ENCODE data around the gene NAA16. TPM values are rescaled to one million over a fixed set of nuclear protein-coding genes. Genes with fewer than 3 reads are reported as not detected.
"Not testable (repeated sequence)": the region's sequence is repeated elsewhere in the genome, so short reads cannot be mapped to it uniquely, and the experiment has no call there.

The NAA16 gene
- total RNA-seq, 1 experiment from 2014 or later = 12.0 TPM

DNA sequence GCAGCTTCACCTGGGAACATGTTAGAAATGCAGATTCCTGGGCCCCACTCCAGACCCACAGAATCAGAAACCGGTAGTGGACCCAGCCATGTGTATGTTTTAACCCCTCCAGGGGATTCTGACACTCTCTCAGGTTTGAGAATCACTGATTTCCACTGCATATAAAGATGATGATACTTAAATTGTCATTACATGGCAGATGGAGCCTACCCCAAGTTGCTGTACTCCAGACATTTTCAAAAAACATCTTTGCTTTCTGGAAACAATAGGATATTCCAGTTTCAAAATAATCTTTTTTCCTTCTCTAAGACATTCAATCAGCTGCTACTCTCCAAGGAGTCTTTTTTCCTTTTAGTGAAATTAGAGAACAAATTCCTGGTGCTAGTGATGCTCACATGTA, 97.7 kb downstream of the NAA16 start:
- DNase-seq (ENCODE audit: low read depth) = no peak

DNA sequence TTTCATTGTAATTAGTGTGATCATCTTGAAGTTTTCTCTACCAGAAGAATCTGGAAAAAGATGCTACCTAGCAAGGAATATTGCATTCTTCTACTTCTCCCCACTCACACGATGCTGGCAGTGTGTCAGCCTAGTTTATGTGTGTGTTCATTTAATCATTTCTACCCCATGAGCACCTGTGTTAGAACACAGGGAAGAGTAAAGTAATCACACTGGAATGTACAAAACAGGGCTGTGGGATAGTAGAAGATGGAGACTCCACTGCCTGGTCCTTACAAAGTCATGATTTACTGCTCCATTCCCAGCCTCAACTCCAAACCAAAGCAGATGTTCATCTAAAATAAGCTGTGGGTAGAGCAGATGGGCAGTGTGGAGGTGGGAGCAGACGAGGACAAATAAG, 98.5 kb downstream of the NAA16 start:
- DNase-seq (ENCODE audit: low read depth) = no peak

DNA sequence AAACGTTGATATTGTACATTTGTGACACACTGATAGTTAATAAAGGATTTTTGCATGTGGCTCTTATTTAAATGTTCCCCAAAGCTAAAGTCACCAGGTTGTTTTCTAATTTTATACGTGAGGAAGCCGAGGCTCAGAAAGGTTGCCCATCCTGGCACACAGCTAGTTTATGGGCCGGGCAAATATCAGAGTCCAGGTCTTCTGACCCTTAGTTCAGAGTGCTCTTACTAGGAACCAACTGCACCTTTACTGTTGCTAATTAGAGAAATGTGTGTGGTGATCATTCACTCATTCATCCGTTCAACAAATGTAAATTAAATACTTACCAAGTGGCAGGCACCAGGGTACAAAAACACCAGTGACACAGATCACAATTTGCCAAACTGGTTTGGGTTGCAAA, 100.0 kb downstream of the NAA16 start:
- DNase-seq (ENCODE audit: low read depth) = no peak

DNA sequence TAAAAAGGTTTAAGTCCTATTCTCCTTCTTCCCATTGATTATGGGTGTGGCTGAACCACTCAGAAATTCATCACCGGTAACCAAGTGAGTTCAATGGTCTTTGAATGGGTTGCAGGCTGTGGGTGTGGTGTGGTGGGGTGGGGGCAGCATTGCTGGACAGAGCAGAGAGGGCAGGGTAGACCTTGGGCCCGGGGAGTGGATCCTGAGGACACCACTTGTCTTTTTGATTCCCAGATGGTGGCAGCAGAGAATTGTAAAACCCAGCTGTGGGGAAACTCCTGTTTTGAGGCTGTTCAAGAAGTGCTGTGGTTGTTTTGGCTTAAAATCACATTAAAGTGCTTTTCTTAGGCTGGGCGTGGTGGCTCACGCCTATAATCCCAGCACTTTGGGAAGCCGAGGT, 100.5 kb downstream of the NAA16 start:
- DNase-seq (ENCODE audit: low read depth) = peak; percentile 59

DNA sequence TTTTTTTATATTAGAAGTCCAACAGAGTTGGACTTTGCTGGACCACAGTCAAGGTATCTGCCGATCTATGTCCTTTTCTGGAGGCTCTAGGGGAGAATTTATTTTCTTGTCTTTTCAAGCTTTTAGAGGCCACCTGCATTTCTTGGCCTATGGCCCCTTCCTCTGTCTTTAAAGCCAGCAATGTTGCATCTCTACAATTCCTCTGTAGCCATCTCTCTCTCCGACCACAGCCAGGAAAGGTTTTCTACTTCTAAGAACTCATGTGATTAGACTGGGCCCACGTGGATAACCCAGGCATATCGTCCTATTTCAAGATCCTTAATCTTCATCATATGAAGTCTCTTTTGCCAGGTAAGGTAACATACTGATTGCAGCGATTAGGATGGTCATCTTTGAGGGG, 102.8 kb downstream of the NAA16 start:
- DNase-seq (ENCODE audit: low read depth) = no peak

DNA sequence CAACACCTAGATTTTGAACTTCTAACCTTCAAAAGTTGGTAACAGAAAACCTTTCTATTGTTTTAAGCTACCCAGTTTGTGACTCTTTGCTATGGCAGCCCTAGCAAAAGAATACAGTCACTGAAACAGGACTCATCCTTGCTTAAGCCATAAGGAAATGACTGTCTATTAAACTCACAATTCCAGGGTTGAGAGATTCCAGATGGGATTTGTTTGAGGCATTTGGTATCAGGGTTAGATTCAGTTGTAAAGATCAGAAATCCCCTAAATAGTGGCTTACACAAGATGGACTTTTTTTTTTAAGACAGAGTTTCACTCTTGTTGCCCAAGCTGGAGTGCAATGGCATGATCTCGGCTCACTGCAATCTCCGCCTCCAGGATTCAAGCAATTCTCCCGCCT, 105.2 kb downstream of the NAA16 start:
- DNase-seq (ENCODE audit: low read depth) = no peak

DNA sequence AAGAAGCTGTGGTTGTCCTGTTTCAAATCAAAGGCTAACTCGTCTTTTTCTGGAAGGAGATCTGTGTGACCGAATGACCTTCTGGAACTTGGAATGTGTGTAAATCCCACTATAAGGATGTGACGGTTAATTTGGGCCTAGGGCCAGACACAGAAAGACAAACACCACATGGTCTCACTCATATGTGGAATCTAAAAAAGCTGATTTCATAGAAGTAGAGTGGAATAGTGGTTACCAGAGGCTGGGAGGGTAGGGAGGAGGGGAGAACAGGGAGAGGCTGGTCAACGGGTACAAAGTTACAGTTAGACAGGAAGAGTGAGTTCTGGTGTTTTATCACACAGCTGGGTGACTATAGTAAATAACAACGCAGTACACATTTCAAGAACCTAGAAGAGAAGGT, 107.0 kb downstream of the NAA16 start:
- DNase-seq (ENCODE audit: low read depth) = peak; percentile 88

DNA sequence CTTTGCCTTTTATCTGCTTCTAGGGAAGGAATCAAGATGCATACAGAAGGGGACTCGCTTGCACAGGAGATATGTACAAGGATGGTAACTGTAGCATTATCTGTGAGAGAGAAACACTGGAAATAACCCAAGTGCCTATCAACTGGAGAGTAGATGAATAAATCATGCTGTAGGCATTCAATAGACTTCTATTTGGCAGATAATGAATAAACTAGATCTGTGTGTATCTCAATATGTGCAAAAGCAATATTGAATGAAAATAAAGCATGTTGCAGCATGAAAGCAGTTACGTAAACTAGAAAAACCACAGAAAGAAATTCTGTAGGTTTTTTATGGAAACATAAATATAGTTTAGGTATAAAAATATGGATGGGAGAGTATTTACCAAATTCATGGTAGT, 107.7 kb downstream of the NAA16 start:
- DNase-seq (ENCODE audit: low read depth) = no peak

DNA sequence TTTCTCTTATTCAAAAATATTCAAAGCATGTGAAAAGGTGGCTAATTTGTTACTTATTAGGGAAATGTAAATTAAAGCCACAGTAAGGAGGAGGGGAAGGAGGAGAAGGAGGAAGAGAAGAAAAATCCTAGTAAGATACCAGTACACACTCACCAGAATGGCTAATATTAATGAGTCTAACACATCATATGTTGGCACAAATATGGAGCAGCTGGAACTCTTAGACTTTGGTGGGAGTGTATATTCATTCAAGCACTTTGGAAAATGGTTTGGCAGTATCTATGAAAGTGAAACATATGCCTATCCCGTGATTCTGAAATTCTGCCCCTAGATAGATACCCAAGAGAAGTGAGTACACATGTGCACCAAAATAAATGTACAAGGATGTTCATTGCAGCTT, 108.1 kb downstream of the NAA16 start:
- no peak for DNase-seq (ENCODE audit: low read depth)

DNA sequence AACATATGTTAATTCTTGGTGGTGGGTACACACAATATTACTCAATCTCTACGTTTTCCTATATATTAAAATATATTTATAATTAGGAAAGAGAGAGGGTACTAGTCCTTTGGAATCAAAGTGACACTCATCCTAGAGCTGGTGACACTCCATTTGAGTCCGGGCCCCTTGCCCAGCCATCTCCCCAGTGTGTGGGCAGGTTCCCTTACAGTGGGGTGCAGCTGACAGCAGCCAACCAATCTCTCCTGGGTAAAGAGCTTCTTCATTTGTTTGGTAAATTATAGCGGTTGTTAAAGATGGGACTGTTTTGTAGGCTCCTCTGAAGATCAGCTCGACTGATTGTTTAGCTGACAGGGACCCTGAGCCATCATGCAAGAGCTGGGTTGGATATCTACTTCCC, 109.1 kb downstream of the NAA16 start:
- DNase-seq (ENCODE audit: low read depth) = no peak

DNA sequence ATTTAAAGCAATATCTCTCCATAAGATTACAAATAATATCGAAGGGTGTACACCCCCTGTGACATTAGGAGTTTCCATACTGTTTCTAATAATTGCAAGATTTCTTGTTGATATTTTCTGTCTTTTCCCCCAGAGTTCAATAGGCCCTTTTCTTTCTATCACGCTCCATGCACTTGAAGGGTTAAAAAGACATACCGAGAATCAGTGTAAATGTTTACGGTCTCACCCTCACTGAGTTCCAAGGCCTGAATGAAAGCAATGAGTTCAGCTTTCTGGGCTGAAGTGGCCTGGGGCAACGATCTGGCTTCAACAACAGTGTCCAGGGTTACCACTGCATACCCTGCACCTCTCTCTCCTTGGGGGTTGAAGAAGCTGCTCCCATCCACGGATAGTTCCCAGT, 110.3 kb downstream of the NAA16 start:
- DNase-seq (ENCODE audit: low read depth) = not testable (repeated sequence)

DNA sequence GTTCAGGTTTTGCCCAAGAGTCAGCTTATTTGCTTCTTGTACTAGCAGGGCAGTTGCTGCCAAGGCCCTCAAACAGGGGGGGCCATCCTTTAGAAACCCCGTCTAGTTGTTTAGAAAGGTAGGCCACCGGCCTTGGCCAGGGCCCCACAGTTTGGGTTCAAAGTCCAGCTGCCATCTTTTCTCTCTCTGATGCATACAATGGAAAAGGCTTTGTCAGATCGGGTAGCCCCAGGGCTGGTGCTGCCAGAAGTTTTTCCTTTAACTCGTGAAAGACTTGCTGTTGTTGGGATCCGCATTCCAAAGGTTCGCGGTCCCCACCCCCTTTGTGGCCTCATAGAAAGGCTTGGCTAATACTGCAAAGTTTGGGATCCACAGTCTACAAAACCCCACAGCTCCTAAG, 110.9 kb downstream of the NAA16 start:
- DNase-seq (ENCODE audit: low read depth) = peak; percentile 34

DNA sequence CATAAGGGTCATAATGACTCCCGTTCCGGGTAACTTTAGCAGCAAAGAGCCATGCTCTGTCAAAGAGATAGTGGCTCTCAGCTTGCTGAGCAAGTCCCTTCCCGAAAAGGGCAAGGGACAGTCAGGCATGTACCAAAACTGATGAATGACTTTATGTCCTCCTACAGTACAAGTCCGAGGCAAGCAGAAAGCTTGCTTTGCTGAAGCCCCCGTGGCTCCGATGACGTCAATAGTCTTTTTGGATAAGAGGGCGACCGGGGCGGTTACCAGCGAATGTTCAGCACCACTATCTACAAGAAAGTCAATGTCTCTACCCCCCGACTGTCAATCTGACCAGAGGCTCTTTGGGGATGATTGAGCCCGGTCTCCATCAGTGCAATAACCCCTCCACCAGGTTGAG, 112.2 kb downstream of the NAA16 start:
- DNase-seq (ENCODE audit: low read depth) = not testable (repeated sequence)

DNA sequence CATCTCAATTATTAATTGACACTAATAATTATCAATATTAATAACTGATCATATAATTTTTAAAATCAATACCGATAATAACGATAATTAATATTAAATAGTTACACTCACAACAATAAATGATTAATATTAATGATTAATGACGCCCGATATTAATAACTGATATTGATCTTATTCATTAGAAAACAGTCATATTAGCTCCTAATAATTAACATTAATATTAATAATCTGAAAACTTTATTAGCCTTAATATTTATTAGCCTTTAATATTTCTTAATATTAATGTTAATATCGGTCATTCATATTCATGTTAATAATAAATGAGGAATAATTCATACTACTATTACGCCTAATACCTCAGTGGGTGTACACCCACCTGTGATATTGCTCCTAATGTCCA, 113.6 kb downstream of the NAA16 start:
- DNase-seq (ENCODE audit: low read depth) = not testable (repeated sequence)

DNA sequence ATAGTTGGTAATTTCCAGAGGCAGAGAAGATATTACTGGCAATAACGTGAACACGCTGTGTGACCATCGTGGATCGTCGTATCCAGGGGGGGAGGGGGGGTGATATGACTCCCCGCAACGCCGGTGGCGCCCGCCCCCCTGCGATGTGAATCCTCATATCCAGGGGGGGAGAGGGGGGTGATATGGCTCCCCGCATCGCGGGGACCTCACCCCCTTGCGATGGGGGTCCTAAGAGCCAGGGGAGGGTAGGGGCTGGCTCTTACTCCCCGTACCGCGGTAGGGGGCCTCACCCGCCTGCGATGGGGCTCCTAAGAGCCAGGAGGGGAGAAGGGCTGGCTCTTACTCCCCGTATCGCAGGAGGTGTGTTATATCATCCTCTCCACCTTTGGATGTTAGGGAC, 115.0 kb downstream of the NAA16 start:
- DNase-seq (ENCODE audit: low read depth) = no peak

Other genes with a start within 250 kb of the NAA16 start
- 9.5 and 11.5 TPM in 2 replicates for gene WBP4, start 249.8 kb upstream of the NAA16 start, total RNA-seq (2014; rRNA removed; shearing (Covaris generic))
- 9.0 and 9.2 TPM in 2 replicates for gene KBTBD6, start 178.5 kb upstream of the NAA16 start, total RNA-seq (2014; rRNA removed; shearing (Covaris generic))
- 3.9 and 4.4 TPM in 2 replicates for gene KBTBD7, start 116.7 kb upstream of the NAA16 start, total RNA-seq (2014; rRNA removed; shearing (Covaris generic))
- 12.6 and 13.9 TPM in 2 replicates for gene MTRF1, start 47.7 kb upstream of the NAA16 start, total RNA-seq (2014; rRNA removed; shearing (Covaris generic))
- gene RGCC, start 146.3 kb downstream of the NAA16 start, total RNA-seq (2014; rRNA removed; shearing (Covaris generic)) = 0.36 and 0.88 TPM in 2 replicates

Measured in RPMI7951 (cell line).